ENCODE results near the gene PTGDR. TPM values are rescaled to one million over a fixed set of nuclear protein-coding genes. Genes with fewer than 3 reads are reported as not detected.

The PTGDR gene
- total and polyA plus RNA-seq, 8 donors: 0.04 to 0.29 (median 0.18) TPM; not detected in 1

DNA sequence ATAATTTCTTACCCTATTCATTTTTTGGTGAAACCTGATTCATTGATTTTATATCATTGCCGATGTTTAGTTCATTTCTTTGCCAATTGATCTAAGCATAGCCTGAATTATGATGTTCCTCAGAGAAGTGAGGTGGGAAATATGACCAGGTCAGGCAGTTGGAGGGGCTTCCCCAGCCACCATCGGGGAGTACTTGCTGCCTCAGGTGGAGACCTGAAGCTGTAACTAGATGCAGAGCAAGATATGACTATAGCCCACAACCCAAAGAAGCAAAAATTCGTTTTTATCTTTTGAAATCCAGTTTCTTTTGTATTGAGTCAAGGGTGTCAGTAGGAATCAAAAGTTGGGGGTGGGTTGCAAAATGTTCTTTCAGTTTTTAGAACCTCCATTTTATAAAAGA, 7.9 kb downstream of the PTGDR start:
- no peak for FAIRE-seq
- H3K9me3 ChIP-seq: no peaks in the 10 kb centered on the region
- H3K36me3 ChIP-seq: no peaks in the 10 kb centered on the region
- no peaks in the 10 kb centered on the region for H3K27me3 ChIP-seq
- H3K4me3 ChIP-seq: no peak overlapping the region
- DNase-seq: no peak
- 44 to 46% methylated on average over 3 of the region's 3 CpGs for WGBS, 2 donors
- ATAC-seq: no peak
- TF ChIP-seq, protein P1, sequence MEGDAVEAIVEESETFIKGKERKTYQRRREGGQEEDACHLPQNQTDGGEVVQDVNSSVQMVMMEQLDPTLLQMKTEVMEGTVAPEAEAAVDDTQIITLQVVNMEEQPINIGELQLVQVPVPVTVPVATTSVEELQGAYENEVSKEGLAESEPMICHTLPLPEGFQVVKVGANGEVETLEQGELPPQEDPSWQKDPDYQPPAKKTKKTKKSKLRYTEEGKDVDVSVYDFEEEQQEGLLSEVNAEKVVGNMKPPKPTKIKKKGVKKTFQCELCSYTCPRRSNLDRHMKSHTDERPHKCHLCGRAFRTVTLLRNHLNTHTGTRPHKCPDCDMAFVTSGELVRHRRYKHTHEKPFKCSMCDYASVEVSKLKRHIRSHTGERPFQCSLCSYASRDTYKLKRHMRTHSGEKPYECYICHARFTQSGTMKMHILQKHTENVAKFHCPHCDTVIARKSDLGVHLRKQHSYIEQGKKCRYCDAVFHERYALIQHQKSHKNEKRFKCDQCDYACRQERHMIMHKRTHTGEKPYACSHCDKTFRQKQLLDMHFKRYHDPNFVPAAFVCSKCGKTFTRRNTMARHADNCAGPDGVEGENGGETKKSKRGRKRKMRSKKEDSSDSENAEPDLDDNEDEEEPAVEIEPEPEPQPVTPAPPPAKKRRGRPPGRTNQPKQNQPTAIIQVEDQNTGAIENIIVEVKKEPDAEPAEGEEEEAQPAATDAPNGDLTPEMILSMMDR (IDR thresholded peaks at IDR 0.05): no peak
- no peaks in the 10 kb centered on the region for H3K4me1 ChIP-seq
- no peak overlapping the region for H3K27ac ChIP-seq
- intact Hi-C loops (cut with DNase I): no loop called here

DNA sequence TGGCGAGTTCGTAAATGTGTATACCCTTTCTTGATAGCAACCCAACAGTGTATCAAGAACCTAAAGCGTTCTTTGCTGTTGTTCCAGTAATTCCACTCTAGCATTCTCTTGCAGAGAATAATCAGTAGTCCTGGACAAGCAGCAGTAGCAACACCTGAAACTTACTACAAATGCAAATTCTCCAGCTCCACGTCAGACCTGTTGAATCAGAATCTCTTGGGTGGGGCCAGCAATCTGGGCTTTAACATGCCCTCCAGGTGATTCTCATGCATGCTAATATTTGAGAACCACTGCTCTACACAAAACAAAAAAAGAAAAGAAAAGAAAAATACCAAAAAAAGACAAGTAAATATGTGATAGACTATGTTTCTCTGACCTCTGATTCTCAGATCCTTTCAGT, 10.1 kb downstream of the PTGDR start:
- DNase-seq (no peak), ATAC-seq (no peak), FAIRE-seq (no peak)
- Histone ChIP-seq H3K4me3 (no peak overlapping the region), H3K27me3 (no peaks in the 10 kb centered on the region), H3K36me3 (no peaks in the 10 kb centered on the region), H3K4me1 (no peaks in the 10 kb centered on the region), H3K9me3 (no peaks in the 10 kb centered on the region), H3K27ac (no peak overlapping the region)
- TF ChIP-seq, protein P1 (IDR thresholded peaks at IDR 0.05): no peak
- 69 to 85% methylated on average over 4 of the region's 4 CpGs for WGBS, 2 donors
- intact Hi-C loops (cut with DNase I): no loop called here

DNA sequence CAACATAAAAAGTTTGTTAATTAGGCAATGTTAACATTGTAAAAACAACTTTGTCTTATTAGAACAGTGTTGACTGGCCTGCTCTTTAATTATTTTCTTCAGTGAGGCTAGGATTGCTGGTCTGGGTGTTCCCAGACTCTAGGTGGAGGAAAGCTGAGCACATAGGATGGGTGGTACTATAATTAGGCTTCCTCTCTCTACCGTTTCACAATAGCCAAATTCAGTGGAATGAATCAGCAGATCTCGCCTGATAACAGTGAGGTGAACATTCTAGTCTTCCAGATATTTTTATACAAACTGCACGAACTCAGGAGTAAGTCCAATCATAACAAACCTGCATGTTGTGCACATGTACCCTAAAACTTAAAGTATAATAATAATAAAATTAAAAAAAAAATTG, 11.9 kb downstream of the PTGDR start:
- no peak for DNase-seq
- H3K4me1 ChIP-seq: no peaks in the 10 kb centered on the region
- H3K27me3 ChIP-seq: no peaks in the 10 kb centered on the region
- intact Hi-C loops (cut with DNase I): no loop called here
- no peaks in the 10 kb centered on the region for H3K36me3 ChIP-seq
- H3K27ac ChIP-seq: no peak overlapping the region
- no peak for ATAC-seq
- WGBS, 2 donors: 34 to 50% methylated on average over 3 of the region's 3 CpGs
- FAIRE-seq: no peak
- no peak overlapping the region for H3K4me3 ChIP-seq
- H3K9me3 ChIP-seq: no peaks in the 10 kb centered on the region
- TF ChIP-seq, protein P1 (IDR thresholded peaks at IDR 0.05): no peak

DNA sequence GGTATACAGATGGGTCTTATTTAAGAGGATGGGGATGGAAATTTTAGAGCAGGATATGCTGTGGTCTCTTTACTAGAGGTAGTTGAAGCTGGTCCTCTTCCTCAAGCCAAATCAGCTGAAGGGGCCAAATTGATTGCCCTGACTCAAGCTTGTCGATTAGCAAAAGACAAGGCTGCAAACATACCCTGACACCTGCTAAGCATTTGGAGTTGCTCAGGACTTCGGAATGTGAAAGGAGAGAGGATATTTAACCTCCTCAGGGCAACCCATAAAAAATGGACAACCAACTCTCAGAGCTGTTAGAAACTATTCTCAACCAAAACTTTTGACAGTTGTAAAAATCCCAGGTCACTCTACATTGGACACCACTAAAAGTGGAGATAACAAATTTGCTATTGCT, 15.6 kb downstream of the PTGDR start:
- H3K4me3 ChIP-seq: no peak overlapping the region
- H3K27ac ChIP-seq: no peak overlapping the region
- intact Hi-C loops (cut with DNase I): no loop called here
- DNase-seq (no peak), FAIRE-seq (no peak), ATAC-seq (no peak)
- no peaks in the 10 kb centered on the region for H3K4me1 ChIP-seq
- 32 to 45% methylated on average over 2 of the region's 2 CpGs for WGBS, 2 donors
- H3K36me3 ChIP-seq: no peaks in the 10 kb centered on the region
- no peaks in the 10 kb centered on the region for H3K9me3 ChIP-seq
- no peaks in the 10 kb centered on the region for H3K27me3 ChIP-seq
- TF ChIP-seq, protein P1 (IDR thresholded peaks at IDR 0.05): no peak

DNA sequence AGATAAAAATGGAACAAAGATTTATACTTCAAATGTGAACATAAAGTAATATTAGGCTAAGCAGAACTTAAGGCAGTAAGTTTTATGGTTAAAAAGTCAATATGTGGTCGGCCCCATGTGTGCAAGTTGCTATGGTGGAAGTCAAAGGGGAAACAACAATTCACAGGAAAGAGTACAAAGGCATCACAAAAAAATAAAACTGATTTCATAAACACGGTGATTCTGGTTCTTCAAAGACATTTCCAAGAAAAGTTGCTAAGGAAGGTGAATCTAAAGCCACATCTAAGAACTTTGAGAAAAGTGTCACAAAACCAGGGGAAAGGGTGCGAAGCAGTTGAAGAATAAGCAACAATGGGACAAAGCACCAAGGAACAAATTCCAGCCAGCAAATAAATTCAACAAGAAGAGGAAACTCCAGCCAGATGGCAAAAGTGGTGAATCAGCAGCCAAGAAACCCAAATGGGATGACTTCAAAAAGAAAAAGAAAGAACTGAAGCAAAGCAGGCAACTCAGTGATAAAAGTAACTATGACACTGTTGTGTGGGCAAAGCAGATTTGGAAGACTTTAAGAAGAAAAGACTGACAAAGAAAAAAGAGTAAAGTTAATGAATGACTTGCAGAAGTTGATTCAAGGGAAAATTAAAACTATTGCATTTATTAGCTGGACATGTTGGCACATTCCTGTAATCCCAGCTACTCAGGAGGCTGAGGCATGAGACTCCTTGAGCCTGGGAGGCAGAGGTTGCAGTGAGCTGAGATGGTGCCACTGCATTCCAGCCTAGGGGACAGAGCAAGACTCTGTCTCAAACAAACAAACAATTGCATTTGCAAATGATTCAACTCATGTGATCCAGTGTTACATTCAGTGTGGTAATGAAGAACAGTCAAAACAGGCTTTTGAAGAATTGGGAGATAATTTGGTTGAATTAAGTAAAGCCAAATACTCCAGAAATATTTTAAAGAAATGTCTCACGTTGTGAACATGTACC, 19.5 kb downstream of the PTGDR start:
- no peak for FAIRE-seq

More for the DNA sequence above, 19.5 kb downstream of the PTGDR start:
- TF ChIP-seq, protein P1 (IDR thresholded peaks at IDR 0.05): no peak
- no peaks in the 10 kb centered on the region for H3K36me3 ChIP-seq
- no peak overlapping the region for H3K4me3 ChIP-seq
- intact Hi-C loops (cut with DNase I): no loop called here
- no peaks in the 10 kb centered on the region for H3K9me3 ChIP-seq
- ATAC-seq (no peak), DNase-seq (no peak)
- H3K27me3 ChIP-seq: no peaks in the 10 kb centered on the region
- H3K27ac ChIP-seq: no peak overlapping the region
- H3K4me1 ChIP-seq: no peaks in the 10 kb centered on the region
- 59 to 73% methylated on average over 4 of the region's 4 CpGs for WGBS, 2 donors

Data from pancreas (tissue), 10 donors.